Panc1 (cell line): ENCODE data around the gene MCF2L. TPM values are rescaled to one million over a fixed set of nuclear protein-coding genes. Genes with fewer than 3 reads are reported as not detected.

Experiments used
- ATAC-seq: fragments of 200-7000 bp; cut with Tn5 transposase; 2 replicates; pipeline ENCODE4 v1.9.1; 2020; ENCODE audit warnings: mild to moderate bottlenecking, moderate library complexity
- BruUV-seq: library from RNA; stranded (reverse); fragments of 400-500 nt; replicated peaks from 2 replicates; lab custom pipeline; 2021; lab: Mats Ljungman, UMichigan
- CTCF ChIA-PET: fragments of 300-600 bp; sonication (Branson Sonifier 250); formaldehyde crosslinking; loops from one replicate; lab custom pipeline; 2022; ENCODE audit warnings: antibody characterized with exemption; lab: Charles Lee
- POLR2A ChIA-PET: fragments of 300-600 bp; sonication (Branson Sonifier 250); formaldehyde crosslinking; loops from one replicate; lab custom pipeline; 2022; ENCODE audit warnings: antibody characterized with exemption; lab: Charles Lee
- DNase-seq: peaks from one replicate; pipeline ENCODE4 v3.0.0-alpha.2; 2010; ENCODE audit warnings: low read depth, low spot score
- H3K27ac ChIP-seq: 2 replicates; pipeline ENCODE4 v1.5.1; 2011; ENCODE audit warnings: mild to moderate bottlenecking, low read length, inconsistent platforms
- H3K27me3 ChIP-seq: fragments of 200-500 bp; sonication (Bioruptor generic); 2 replicates; pipeline ENCODE4 v1.6.0; 2014; ENCODE audit warnings: low read length, inconsistent platforms; ENCODE audit not compliant: control insufficient read depth, insufficient read depth
- H3K36me3 ChIP-seq: fragments of 200-500 bp; sonication (Bioruptor generic); 2 replicates; pipeline ENCODE4 v1.5.1; 2014; ENCODE audit warnings: inconsistent platforms, mild to moderate bottlenecking, low read length, moderate library complexity; ENCODE audit not compliant: control insufficient read depth, insufficient read depth
- H3K4me1 ChIP-seq: 2 replicates; pipeline ENCODE4 v1.5.1; 2011; ENCODE audit warnings: inconsistent platforms, mild to moderate bottlenecking, low read length, moderate library complexity; ENCODE audit not compliant: control insufficient read depth, insufficient read depth
- H3K4me3 ChIP-seq, 2 experiments: 2 replicates each; pipeline ENCODE4 v1.5.1; 2011 to 2012; ENCODE audit warnings: low read depth in 2 of 2, low read length in 2 of 2, mild to moderate bottlenecking in 2 of 2, inconsistent platforms in 1 of 2, moderate library complexity in 1 of 2
- H3K9me3 ChIP-seq: fragments of 200-500 bp; sonication (Bioruptor generic); 2 replicates; pipeline ENCODE4 v1.5.1; 2014; ENCODE audit warnings: low read depth, mild to moderate bottlenecking, inconsistent platforms, low read length, moderate library complexity; ENCODE audit not compliant: control insufficient read depth, insufficient read depth
- POLR2AphosphoS5 ChIP-seq: IDR thresholded peaks from 2 replicates; pipeline ENCODE4 v1.6.1; 2012; ENCODE audit warnings: mild to moderate bottlenecking, low read depth, low read length, moderate library complexity
- SIN3A ChIP-seq: IDR thresholded peaks from 2 replicates; pipeline ENCODE4 v1.6.1; 2012; ENCODE audit warnings: low read depth, mild to moderate bottlenecking, low read length, moderate library complexity, borderline replicate concordance; ENCODE audit not compliant: insufficient read depth
- TCF7L2 ChIP-seq: IDR thresholded peaks from 2 replicates; pipeline ENCODE4 v1.6.1; 2011; ENCODE audit warnings: mild to moderate bottlenecking, low read depth, low read length, inconsistent platforms
- in situ Hi-C: cut with HindIII; loops from 2 replicates; pipeline ENCODE4 v1.10.0; 2016; ENCODE audit warnings: low sequenced_read_pairs, low pct_unique_long_range_greater_than_20kb
- intact Hi-C: fragments of 100-400 bp; cut with micrococcal nuclease; formaldehyde crosslinking; loops from one replicate; pipeline ENCODE4 v1.10.0; 2022; ENCODE audit not compliant: unreplicated experiment
- total RNA-seq: library from RNA; stranded (reverse); gene quantifications from one replicate; pipeline ENCODE4 v1.2.1, GENCODE V29; 2021; ENCODE audit not compliant: unreplicated experiment
- TF ChIP-seq, protein P1 (sequence below), 2 experiments: IDR thresholded peaks; 2 replicates each; pipeline ENCODE4 v1.6.1; 2011 to 2012; ENCODE audit warnings: low read depth in 2 of 2, control low read depth in 1 of 2, low read length in 1 of 2, mild to moderate bottlenecking in 1 of 2, moderate library complexity in 1 of 2; ENCODE audit not compliant: insufficient read depth in 1 of 2
- TF ChIP-seq, protein P2 (sequence below): fragments of 450-650 bp; IDR thresholded peaks from 2 replicates; pipeline ENCODE4 v1.5.1; 2017; ENCODE audit warnings: mild to moderate bottlenecking

Gene MCF2L
- total RNA-seq, 1 experiment from 2014 or later: 0.57 TPM

DNA sequence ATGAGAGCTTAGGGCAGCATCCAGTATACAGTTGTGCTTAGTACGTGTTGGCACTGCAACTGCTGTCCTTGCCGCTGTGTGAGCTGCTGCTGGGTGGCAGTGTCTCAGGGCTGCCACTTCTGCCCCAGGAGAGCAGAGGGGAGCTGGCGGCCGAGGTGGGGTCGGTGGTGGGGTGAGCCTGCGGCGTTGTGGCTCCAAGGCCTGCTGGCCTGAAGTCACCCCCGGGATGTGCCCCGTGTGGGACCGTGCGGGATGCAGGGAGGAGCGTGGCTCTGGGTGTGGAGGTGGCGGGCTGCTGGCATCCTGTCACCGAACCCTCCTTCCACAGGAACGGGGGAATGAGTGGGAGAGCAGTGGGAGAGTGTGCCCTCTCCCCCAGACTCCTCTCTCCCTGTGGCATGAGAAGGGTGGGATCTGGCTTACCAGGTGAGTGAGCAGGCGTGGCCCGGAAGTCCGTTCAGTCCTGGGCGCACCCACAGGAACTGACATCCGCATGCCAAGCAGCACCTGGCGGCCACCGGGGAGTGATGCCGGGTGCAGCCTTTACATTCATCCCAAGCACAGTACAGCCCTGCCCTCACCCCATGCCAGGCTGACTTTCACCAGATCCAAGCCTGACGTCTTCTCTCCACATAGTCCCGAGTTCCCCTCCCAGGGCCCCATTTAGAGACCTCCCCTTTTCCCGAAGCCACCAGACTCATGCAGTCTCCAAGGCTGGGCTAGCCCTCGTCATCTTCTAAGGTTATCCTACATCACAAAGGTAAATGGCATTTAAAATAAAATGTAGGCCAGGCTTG is 26.6 kb downstream of the MCF2L start:
- POLR2A ChIA-PET: no interaction called here
- Histone ChIP-seq H3K27ac (no peak overlapping the region), H3K27me3 (no peaks in the 10 kb centered on the region), H3K36me3 (no peaks in the 10 kb centered on the region), H3K4me1 (no peaks in the 10 kb centered on the region), H3K4me3 (no peak overlapping the region), H3K9me3 (no peaks in the 10 kb centered on the region)
- CTCF ChIA-PET: no interaction called here
- intact Hi-C loops: no loop called here
- ATAC-seq (peak; percentile 54; the same call in 1 of the 2 replicates), DNase-seq (no peak)
- in situ Hi-C loops: no loop called here
- TF ChIP-seq, protein P1, sequence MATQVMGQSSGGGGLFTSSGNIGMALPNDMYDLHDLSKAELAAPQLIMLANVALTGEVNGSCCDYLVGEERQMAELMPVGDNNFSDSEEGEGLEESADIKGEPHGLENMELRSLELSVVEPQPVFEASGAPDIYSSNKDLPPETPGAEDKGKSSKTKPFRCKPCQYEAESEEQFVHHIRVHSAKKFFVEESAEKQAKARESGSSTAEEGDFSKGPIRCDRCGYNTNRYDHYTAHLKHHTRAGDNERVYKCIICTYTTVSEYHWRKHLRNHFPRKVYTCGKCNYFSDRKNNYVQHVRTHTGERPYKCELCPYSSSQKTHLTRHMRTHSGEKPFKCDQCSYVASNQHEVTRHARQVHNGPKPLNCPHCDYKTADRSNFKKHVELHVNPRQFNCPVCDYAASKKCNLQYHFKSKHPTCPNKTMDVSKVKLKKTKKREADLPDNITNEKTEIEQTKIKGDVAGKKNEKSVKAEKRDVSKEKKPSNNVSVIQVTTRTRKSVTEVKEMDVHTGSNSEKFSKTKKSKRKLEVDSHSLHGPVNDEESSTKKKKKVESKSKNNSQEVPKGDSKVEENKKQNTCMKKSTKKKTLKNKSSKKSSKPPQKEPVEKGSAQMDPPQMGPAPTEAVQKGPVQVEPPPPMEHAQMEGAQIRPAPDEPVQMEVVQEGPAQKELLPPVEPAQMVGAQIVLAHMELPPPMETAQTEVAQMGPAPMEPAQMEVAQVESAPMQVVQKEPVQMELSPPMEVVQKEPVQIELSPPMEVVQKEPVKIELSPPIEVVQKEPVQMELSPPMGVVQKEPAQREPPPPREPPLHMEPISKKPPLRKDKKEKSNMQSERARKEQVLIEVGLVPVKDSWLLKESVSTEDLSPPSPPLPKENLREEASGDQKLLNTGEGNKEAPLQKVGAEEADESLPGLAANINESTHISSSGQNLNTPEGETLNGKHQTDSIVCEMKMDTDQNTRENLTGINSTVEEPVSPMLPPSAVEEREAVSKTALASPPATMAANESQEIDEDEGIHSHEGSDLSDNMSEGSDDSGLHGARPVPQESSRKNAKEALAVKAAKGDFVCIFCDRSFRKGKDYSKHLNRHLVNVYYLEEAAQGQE (IDR thresholded peaks at IDR 0.05; ENCODE audit: insufficient read depth in 1 of 2, low read depth in 2 of 2, low read length in 1 of 2): no peak
- TF ChIP-seq POLR2AphosphoS5: no peak
- no peak for TF ChIP-seq TCF7L2
- TF ChIP-seq, protein P2, sequence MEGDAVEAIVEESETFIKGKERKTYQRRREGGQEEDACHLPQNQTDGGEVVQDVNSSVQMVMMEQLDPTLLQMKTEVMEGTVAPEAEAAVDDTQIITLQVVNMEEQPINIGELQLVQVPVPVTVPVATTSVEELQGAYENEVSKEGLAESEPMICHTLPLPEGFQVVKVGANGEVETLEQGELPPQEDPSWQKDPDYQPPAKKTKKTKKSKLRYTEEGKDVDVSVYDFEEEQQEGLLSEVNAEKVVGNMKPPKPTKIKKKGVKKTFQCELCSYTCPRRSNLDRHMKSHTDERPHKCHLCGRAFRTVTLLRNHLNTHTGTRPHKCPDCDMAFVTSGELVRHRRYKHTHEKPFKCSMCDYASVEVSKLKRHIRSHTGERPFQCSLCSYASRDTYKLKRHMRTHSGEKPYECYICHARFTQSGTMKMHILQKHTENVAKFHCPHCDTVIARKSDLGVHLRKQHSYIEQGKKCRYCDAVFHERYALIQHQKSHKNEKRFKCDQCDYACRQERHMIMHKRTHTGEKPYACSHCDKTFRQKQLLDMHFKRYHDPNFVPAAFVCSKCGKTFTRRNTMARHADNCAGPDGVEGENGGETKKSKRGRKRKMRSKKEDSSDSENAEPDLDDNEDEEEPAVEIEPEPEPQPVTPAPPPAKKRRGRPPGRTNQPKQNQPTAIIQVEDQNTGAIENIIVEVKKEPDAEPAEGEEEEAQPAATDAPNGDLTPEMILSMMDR: no peak
- TF ChIP-seq SIN3A: no peak
- BruUV-seq: no TSS peak

DNA sequence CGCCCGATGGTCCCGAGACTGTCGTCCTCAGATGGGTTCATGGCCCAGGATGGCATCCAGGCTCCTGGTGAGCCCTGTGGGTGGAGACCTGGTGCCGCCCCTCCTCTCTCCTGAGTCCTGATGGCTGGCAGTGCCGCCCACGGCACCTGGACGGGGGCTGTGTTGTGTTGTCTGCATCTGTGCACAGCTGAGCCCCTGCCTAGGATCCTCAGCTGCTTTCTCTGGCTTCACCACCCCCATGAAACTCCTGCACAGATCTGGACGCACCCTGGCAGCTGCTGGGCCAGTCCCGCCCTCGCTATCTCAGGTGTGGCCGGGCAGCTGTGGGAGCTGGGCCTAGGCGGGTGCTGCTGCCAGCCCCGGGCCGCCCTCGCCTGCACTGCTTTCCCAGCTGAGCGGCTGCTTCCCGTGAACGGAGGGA is 27.7 kb downstream of the MCF2L start:
- no peak for DNase-seq
- intact Hi-C loops: no loop called here
- POLR2A ChIA-PET: no interaction called here
- H3K9me3 ChIP-seq: no peaks in the 10 kb centered on the region
- H3K4me3 ChIP-seq: no peak overlapping the region
- in situ Hi-C loops: no loop called here
- no peak for ATAC-seq
- TF ChIP-seq POLR2AphosphoS5 (no peak), SIN3A (no peak), TCF7L2 (no peak)
- TF ChIP-seq, protein P2: no peak
- TF ChIP-seq, protein P1 (IDR thresholded peaks at IDR 0.05; ENCODE audit: insufficient read depth in 1 of 2, low read depth in 2 of 2, low read length in 1 of 2): no peak
- no peaks in the 10 kb centered on the region for H3K4me1 ChIP-seq
- H3K27me3 ChIP-seq: no peaks in the 10 kb centered on the region
- BruUV-seq: no TSS peak
- no peak overlapping the region for H3K27ac ChIP-seq
- CTCF ChIA-PET: no interaction called here
- H3K36me3 ChIP-seq: no peaks in the 10 kb centered on the region
